ENCODE data around the gene NUDT16L1. TPM values are rescaled to one million over a fixed set of nuclear protein-coding genes. Genes with fewer than 3 reads are reported as not detected.

NUDT16L1 gene
- total RNA-seq, 4 donors from 2014 or later = 32.6 to 62.7 (median 54.3) TPM

DNA sequence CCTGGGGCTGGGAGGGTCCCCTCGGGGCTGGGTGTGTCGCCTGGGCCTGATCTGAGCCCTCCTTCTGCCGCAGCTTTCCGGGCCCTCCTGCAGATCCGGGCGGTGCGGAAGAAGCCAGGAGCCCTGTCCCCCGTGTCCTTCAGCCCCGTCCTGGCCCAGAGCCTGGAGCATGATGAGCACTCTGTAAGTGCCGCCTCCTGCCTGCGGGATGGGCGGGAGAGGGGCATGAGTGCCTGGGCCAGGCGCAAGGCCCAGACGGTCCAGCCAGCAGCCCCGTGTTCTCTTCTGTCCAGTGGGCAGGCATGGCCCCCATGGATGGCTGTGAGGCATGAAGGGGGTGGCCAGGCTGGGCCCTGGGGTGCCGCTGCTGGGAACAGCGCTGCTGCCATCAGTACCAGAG is 16.0 kb upstream of the NUDT16L1 start:
- H3K27me3 ChIP-seq = no peaks in the 10 kb centered on the region
- peaks cover 0 to 24% (median 18%) of the 10 kb centered on the region in 4 donors for H3K4me1 ChIP-seq
- H3K4me3 ChIP-seq = no peak overlapping the region
- H3K36me3 ChIP-seq = peaks cover 0 to 4% (median 0%) of the 10 kb centered on the region in 4 donors
- whole genome bisulfite sequencing, 2 donors (ENCODE audit: low coverage in 1 of 2) = 80 to 100% methylated on average over 1 to 16 of the region's 17 CpGs
- TF ChIP-seq POLR2AphosphoS5 (IDR thresholded peaks at IDR 0.05) = no peak
- TF ChIP-seq EP300 (IDR thresholded peaks at IDR 0.05; ENCODE audit: low read depth) = no peak
- no peak for TF ChIP-seq POLR2A (IDR thresholded peaks at IDR 0.05)
- TF ChIP-seq, protein P1, sequence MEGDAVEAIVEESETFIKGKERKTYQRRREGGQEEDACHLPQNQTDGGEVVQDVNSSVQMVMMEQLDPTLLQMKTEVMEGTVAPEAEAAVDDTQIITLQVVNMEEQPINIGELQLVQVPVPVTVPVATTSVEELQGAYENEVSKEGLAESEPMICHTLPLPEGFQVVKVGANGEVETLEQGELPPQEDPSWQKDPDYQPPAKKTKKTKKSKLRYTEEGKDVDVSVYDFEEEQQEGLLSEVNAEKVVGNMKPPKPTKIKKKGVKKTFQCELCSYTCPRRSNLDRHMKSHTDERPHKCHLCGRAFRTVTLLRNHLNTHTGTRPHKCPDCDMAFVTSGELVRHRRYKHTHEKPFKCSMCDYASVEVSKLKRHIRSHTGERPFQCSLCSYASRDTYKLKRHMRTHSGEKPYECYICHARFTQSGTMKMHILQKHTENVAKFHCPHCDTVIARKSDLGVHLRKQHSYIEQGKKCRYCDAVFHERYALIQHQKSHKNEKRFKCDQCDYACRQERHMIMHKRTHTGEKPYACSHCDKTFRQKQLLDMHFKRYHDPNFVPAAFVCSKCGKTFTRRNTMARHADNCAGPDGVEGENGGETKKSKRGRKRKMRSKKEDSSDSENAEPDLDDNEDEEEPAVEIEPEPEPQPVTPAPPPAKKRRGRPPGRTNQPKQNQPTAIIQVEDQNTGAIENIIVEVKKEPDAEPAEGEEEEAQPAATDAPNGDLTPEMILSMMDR (IDR thresholded peaks at IDR 0.05) = no peak
- in situ Hi-C loops (cut with MboI; ENCODE audit: low pct_ligation_motif_present in 1 of 4, low pct_unique_long_range_greater_than_20kb in 1 of 4, low sequenced_read_pairs in 3 of 4) = no loop called here
- no peak for DNase-seq
- intact Hi-C loops (cut with DNase I; ENCODE audit: low total_unique reads) = no loop called here
- no peaks in the 10 kb centered on the region for H3K9me3 ChIP-seq
- H3K27ac ChIP-seq = peak overlapping the region in 1 of 4 donors; percentile 6

DNA sequence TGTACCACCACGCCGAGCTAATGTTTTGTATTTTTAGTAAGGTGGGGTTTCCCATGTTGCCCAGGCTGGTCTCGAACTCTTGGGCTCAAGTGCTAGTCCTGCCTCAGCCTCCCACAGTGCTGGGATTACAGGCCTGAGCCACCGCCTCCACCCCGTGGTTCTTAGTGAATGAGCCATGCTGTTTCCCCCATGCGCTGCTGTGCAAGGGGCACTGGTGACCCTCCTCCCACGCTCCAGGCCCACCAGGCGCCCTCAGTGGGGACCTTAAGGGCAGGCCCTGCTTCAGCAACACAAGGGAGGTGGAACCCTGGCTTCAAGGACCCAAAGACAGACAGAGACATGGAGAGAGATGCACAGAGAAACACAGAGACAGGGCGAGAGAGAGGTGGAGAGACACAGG is 15.4 kb upstream of the NUDT16L1 start:
- 99 to 100% methylated on average over 1 to 9 of the region's 9 CpGs for WGBS, 2 donors (ENCODE audit: low coverage in 1 of 2)
- H3K36me3 ChIP-seq = peaks cover 0 to 4% (median 0%) of the 10 kb centered on the region in 4 donors
- in situ Hi-C loops (cut with MboI; ENCODE audit: low pct_ligation_motif_present in 1 of 4, low pct_unique_long_range_greater_than_20kb in 1 of 4, low sequenced_read_pairs in 3 of 4) = no loop called here

DNA sequence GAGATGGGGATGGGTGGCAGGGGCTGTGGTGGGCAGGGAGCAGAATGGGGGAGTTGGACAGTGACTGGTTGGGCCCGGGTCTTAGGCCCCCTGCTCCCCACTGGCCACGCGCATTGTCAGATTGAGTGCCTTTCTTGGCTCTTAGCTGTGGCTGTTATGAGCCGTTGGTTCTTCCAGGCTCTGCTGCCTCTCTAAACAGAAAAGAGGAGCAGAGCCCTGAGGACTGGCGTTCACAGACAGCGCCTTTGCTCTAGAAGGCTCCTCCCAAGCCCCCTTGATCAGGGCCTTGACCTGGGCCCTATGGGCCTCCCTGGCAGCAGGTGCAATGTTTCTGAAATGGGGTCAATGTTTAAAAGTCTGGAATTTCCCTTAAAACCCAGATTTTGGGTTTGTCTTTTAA is 14.8 kb upstream of the NUDT16L1 start:
- H3K4me3 ChIP-seq = no peak overlapping the region
- TF ChIP-seq, protein P1 (IDR thresholded peaks at IDR 0.05) = no peak
- no peak for TF ChIP-seq EP300 (IDR thresholded peaks at IDR 0.05; ENCODE audit: low read depth)
- no peak for TF ChIP-seq POLR2AphosphoS5 (IDR thresholded peaks at IDR 0.05)
- TF ChIP-seq POLR2A (IDR thresholded peaks at IDR 0.05) = no peak
- H3K27me3 ChIP-seq = no peaks in the 10 kb centered on the region
- H3K9me3 ChIP-seq = no peaks in the 10 kb centered on the region
- DNase-seq = no peak
- peak overlapping the region; percentile 85 to 89 (median 86) for H3K27ac ChIP-seq
- intact Hi-C loops (cut with DNase I; ENCODE audit: low total_unique reads) (no loop called here), in situ Hi-C loops (cut with MboI; ENCODE audit: low pct_ligation_motif_present in 1 of 4, low pct_unique_long_range_greater_than_20kb in 1 of 4, low sequenced_read_pairs in 3 of 4) (no loop called here)
- WGBS, 2 donors (ENCODE audit: low coverage in 1 of 2) = 84 to 86% methylated on average over 5 to 6 of the region's 6 CpGs
- H3K36me3 ChIP-seq = peaks cover 0 to 6% (median under 1%) of the 10 kb centered on the region in 4 donors
- peaks cover 0 to 26% (median 18%) of the 10 kb centered on the region in 4 donors for H3K4me1 ChIP-seq

More for the DNA sequence above, 15.4 kb upstream of the NUDT16L1 start:
- TF ChIP-seq, protein P1 (IDR thresholded peaks at IDR 0.05) = no peak
- no peak for TF ChIP-seq POLR2AphosphoS5 (IDR thresholded peaks at IDR 0.05)
- no peak for TF ChIP-seq POLR2A (IDR thresholded peaks at IDR 0.05)
- no peak for TF ChIP-seq EP300 (IDR thresholded peaks at IDR 0.05; ENCODE audit: low read depth)
- Histone ChIP-seq H3K27ac (no peak overlapping the region), H3K9me3 (no peaks in the 10 kb centered on the region), H3K4me1 (peaks cover 0 to 26% (median 18%) of the 10 kb centered on the region in 4 donors), H3K4me3 (no peak overlapping the region), H3K27me3 (no peaks in the 10 kb centered on the region)
- no peak for DNase-seq
- intact Hi-C loops (cut with DNase I; ENCODE audit: low total_unique reads) = no loop called here

DNA sequence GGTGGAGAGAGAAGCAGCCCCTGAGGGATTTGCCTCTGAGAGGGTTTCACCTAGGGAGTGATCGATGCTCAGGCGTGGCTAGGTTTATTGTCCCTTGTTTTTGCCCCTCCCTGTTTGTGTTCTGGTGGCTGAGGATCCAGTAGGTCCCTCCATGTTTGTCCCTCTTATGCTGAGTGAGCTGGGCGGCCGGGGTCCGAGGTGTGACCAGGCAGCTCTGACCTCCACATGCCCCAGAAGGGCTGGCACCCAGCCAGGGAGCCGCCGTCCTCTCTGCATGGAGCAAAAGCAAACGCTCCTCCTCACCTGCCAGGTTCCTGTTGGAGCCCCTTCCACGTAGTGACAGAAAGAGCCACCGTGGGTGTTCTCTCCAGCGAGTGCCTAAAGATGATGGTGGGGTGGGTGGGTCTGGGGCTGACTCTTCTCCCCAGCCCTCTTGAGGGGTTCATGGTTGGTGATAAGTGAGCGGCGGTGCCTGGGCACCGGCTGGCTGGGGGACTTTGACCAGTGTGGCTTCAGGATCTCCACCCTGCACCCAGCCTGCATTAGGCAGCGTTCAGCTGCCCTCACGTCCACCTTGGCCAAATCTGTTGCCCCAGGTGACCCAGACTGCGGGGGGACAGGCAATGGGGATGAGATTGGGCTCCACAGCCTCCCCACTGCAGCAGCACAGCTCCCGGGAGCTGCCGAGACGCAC is 14.1 kb upstream of the NUDT16L1 start:
- peaks cover 0 to 13% (median 4%) of the 10 kb centered on the region in 4 donors for H3K36me3 ChIP-seq
- peak; percentile 67 for DNase-seq

More for the DNA sequence above, 14.1 kb upstream of the NUDT16L1 start:
- H3K9me3 ChIP-seq = no peaks in the 10 kb centered on the region
- WGBS, 2 donors (ENCODE audit: low coverage in 1 of 2) = 58% methylated on average over 14 of the region's 20 CpGs; no CpG with 5 or more reads in 1 of the 2 donors
- in situ Hi-C loops (cut with MboI; ENCODE audit: low pct_ligation_motif_present in 1 of 4, low pct_unique_long_range_greater_than_20kb in 1 of 4, low sequenced_read_pairs in 3 of 4) = no loop called here
- intact Hi-C loops (cut with DNase I; ENCODE audit: low total_unique reads) = no loop called here
- H3K27me3 ChIP-seq = no peaks in the 10 kb centered on the region
- H3K4me1 ChIP-seq = peaks cover 0 to 26% (median 18%) of the 10 kb centered on the region in 4 donors
- TF ChIP-seq POLR2A (IDR thresholded peaks at IDR 0.05) = no peak
- TF ChIP-seq, protein P1 (IDR thresholded peaks at IDR 0.05) = no peak
- no peak for TF ChIP-seq POLR2AphosphoS5 (IDR thresholded peaks at IDR 0.05)
- TF ChIP-seq EP300 (IDR thresholded peaks at IDR 0.05; ENCODE audit: low read depth) = no peak
- H3K4me3 ChIP-seq = peak overlapping the region in 3 of 4 donors; percentile 3 to 45 (median 29)
- H3K27ac ChIP-seq = peak overlapping the region; percentile 85 to 89 (median 86)

Data from transverse colon (tissue), 4 donors.